Activated naive CD4-positive, alpha-beta T cell (primary cell): ENCODE data around the gene EIF4EBP3.
"Not testable (repeated sequence)": the region's sequence is repeated elsewhere in the genome, so short reads cannot be mapped to it uniquely, and the experiment has no call there.

Experiments used
- DNase-seq, 4 experiments: peaks; one replicate each; lab custom pipeline; 2025; lab: John Stamatoyannopoulos, UW

The EIF4EBP3 gene

DNA sequence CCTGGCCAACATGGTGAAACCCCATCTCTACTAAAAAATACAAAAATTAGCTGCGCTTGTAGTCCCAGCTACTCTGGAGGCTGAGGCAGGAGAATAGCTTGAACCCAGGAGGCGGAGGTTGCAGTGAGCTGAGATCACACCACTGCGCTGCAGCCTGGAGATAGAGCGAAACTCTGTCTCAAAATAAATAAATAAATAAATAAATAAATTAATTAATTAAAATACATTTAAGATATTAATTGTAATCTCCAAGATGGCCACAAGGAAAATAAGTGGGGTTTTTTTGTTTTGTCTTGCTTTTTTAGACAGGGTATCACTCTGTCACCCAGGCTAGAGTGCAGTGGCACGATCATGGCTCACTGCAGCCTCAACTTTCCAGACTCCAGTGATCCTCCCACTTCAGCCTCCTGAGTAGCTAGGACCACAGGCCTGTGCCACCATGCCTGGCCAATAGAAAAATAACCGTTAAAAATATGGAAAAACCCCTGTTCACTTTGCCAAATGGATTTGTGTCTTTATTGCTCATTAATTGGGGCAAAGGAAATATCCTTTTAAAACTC is 31.8 kb downstream of the EIF4EBP3 start:
- not testable (repeated sequence) for DNase-seq

DNA sequence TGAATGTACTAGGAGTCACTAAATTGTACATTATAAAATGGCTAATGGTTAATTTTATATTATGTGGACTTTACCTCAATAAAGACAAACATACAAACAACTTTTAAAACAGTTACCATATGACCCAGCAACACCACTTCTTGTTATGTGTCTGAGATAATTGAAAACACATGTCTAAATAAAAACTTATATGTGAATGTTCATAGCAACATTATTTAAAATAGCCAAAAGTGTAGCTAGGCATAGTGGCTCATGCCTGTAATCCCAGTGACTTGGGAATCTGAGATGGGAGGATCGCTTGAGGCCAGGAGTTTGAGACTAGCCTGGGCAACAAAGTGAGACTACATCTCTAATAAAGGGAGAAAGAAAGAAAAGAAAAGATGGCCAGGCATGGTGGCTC is 40.0 kb downstream of the EIF4EBP3 start:
- DNase-seq = no peak

GRCh38 chr5:140588311-140589070 is 41.0 kb downstream of the EIF4EBP3 start:
- DNase-seq = no peak

DNA sequence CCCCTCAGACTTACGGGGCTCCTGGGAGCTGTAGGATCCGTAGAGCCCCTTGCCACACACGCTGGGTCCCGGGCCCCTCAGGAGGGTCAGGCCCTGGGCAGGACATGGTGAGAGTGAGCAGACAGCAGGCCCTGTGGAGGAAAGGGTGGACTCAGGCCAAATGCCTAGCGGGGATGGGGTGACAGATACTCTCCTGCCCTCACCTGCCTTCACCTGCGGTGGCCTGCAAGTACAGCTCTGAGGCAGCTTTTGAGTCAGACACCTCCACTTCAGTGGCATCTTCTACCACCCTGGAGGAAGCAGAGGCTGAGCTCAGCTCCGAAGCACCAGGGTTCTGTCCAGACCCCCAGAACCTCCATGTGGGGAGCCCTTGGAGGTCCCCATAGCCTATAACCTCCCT is 43.4 kb downstream of the EIF4EBP3 start:
- no peak for DNase-seq

GRCh38 chr5:140591747-140592372 is 44.4 kb downstream of the EIF4EBP3 start:
- no peak for DNase-seq

DNA sequence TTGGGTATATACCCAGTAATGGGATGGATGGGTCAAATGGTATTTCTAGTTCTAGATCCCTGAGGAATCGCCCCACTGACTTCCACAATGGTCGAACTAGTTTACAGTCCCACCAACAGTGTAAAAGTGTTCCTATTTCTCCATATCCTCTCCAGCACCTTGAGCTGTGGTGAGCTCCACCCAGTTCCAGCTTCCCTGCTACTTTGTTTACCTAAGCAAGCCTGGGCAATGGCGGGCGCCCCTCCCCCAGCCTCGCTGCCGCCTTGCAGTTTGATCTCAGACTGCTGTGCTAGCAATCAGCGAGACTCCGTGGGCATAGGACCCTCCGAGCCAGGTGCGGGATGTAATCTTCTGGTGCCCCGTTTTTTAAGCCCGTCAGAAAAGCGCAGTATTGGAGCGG is 45.6 kb downstream of the EIF4EBP3 start:
- DNase-seq = not testable (repeated sequence)

- no peak for DNase-seq
Measured at GRCh38 chr5:140594169-140594568, 46.7 kb downstream of the EIF4EBP3 start.

DNA sequence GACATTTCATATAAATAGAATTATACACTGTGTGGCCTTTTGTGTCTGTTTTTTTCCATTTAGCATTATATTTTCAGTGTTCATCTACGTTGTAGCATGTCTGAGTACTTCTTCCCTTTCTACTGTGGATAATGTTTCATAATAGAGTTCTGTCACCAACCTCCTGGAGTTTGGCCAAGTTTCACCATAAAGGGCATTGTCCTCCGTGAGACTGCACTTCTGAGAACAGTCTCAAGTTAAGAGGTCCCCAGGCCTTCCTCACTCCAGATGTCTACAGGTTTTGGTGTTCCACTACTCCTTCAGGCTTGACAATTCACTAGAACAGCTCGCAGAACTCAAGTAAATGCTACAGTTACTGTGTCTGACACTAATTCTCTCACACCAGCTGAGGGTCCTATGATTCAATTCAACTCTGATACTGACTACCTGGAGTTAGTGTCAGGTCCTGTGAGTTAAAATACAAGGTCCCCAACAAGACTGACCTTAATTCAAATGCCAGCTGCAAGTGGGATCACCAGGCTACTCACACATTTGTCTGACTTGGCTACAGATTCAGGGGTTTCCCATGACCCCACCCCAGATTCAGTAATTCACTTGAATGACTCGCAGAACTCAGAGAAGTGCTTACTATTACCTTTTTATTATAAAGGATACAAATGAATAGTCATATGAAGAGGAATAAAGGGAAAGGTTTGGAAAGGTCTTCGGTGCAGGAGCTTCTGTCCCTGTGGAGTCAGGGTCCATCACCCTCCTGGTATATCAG is 48.3 kb downstream of the EIF4EBP3 start:
- no peak for DNase-seq

DNA sequence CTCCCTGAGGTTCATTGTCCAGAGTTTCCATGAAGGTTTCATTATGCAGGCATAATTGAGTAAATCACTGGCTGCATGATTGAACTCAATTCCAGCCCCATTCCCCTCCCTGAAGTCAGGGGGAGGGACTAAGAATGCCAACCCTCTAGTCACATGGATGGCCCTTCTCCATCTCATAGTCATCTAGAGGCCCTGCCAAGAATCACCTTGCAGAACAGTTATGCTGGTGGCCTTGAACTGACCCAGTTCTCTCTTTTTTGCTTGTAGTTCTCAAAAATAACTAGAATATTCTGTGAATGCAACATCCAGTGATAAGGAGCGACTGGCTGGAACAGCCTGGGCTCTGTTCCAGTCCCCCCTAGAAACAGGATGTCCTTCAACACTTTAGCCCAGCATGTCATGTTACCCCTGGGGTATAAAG is 48.9 kb downstream of the EIF4EBP3 start:
- DNase-seq = no peak

DNA sequence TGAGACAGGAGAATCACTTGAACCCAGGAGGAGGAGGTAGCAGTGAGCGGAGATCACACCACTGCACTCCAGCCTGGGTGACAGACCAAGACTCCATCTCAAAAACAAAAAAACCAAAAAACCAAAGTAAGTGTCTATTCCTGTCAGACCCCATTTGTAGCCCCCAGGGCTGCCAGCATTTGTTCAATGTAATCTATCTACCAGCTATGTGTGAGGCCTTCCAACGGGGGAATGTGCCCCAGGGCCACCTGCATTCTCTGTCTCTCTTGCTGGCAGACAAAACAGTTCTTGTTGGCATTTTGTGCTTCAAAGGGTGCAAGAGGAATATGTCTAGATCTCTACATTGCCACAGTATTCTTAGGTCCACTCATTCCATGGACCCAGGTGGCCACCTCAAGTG is 51.4 kb downstream of the EIF4EBP3 start:
- no peak for DNase-seq
